HL-60 (cell line): ENCODE measurements around the gene HECW1.

Source experiments
- DNase-seq, 2 experiments: peaks; one replicate each; pipeline ENCODE4 v3.0.0-alpha.2; 2010 to 2020; ENCODE audit warnings: low read depth in 1 of 2, low spot score in 1 of 2
- H3K27ac ChIP-seq: fragments of 250-450 bp; sonication (Bioruptor Pico); replicated peaks from 2 replicates; pipeline ENCODE4 v1.5.1; 2020; ENCODE audit warnings: mild to moderate bottlenecking, moderate library complexity
- H3K27me3 ChIP-seq: fragments of 250-450 bp; sonication (Bioruptor Pico); 2 replicates; pipeline ENCODE4 v1.5.1; 2021; ENCODE audit warnings: mild to moderate bottlenecking, moderate library complexity; ENCODE audit not compliant: insufficient read depth, poor library complexity, severe bottlenecking
- H3K4me3 ChIP-seq: replicated peaks from 2 replicates; pipeline ENCODE4 v1.5.1; 2011; ENCODE audit warnings: mild to moderate bottlenecking, control low read depth, low read length; ENCODE audit not compliant: insufficient read depth
- CTCF ChIP-seq: IDR thresholded peaks from one replicate; pipeline ENCODE4 v1.5.1; 2011; ENCODE audit warnings: low read length, control low read depth, inconsistent platforms; ENCODE audit not compliant: insufficient read depth
- GABPA ChIP-seq: IDR thresholded peaks from 2 replicates; pipeline ENCODE4 v1.6.1; 2012; ENCODE audit warnings: low read depth
- POLR2AphosphoS5 ChIP-seq: IDR thresholded peaks from 2 replicates; pipeline ENCODE4 v1.6.1; 2012; ENCODE audit warnings: low read depth
- REST ChIP-seq: IDR thresholded peaks from 2 replicates; pipeline ENCODE4 v1.6.1; 2012; ENCODE audit warnings: low read depth; ENCODE audit not compliant: insufficient replicate concordance
- SPI1 ChIP-seq: IDR thresholded peaks from 2 replicates; pipeline ENCODE4 v1.6.1; 2012; ENCODE audit warnings: low read depth, mild to moderate bottlenecking, borderline replicate concordance

Gene HECW1

GRCh38 chr7:43240565-43240964 lies 128.1 kb downstream of the HECW1 start:
- no peak for DNase-seq
- H3K4me3 ChIP-seq = no peak overlapping the region
- no peak overlapping the region for H3K27ac ChIP-seq
- peaks cover 5% of the 10 kb centered on the region for H3K27me3 ChIP-seq
- TF ChIP-seq CTCF = no peak
- TF ChIP-seq SPI1 = no peak
- no peak for TF ChIP-seq REST

GRCh38 chr7:43242628-43243255 lies 130.3 kb downstream of the HECW1 start:
- TF ChIP-seq GABPA = no peak
- no peak for TF ChIP-seq CTCF
- no peak for TF ChIP-seq SPI1
- no peak for TF ChIP-seq REST
- no peak for TF ChIP-seq POLR2AphosphoS5
- Histone ChIP-seq H3K27me3 (peaks cover 5% of the 10 kb centered on the region), H3K4me3 (no peak overlapping the region), H3K27ac (no peak overlapping the region)
- no peak for DNase-seq

GRCh38 chr7:43244232-43244631 lies 131.8 kb downstream of the HECW1 start:
- no peak for DNase-seq
- Histone ChIP-seq H3K4me3 (no peak overlapping the region), H3K27me3 (peaks cover 5% of the 10 kb centered on the region), H3K27ac (no peak overlapping the region)
- TF ChIP-seq REST (no peak), CTCF (no peak), POLR2AphosphoS5 (no peak), SPI1 (no peak), GABPA (no peak)
